ENCODE data around the gene MTMR12.
"Not testable (repeated sequence)": the region's sequence is repeated elsewhere in the genome, so short reads cannot be mapped to it uniquely, and the experiment has no call there.

MTMR12 gene

DNA sequence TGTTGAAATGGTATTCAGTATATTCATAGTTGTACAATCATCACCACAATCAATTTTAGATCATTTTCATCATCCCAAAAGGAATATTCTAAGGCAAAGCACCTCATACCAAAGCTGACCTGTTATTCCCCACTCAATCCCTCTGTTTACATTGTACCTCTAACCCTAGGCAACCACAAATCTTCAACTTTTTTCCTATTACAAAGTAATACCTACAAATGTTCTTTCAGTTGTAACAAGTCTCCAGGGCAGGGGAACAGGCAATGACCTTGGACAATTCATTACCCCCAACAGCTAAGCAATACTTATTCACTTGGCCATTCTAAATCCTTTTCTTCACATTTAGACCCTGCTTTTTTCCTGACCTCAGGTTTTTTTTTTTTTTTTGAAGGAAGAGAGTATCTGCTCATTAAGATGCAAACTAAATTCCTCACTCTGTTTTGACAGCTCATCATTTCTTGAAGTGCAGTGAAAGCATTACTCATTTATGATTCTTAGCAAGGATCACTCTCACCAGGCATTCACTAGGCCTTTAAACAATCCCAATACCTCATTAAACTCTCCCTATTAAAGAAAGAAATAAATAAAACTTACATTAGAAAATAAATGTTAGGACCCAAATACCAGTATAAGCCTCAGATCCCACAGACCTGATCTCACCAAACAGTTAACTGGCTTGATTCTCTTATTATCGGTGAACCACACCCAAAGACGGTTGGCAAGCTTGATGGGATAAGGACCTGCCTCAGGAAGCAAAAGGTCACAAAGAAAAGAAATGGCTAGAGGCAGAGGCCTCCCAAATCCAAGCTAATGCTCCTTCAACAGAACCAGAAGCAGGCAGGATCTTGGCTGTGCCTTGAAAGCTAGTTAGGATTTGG, 15.3 kb downstream of the MTMR12 start (continued):
- TF ChIP-seq, protein P1, sequence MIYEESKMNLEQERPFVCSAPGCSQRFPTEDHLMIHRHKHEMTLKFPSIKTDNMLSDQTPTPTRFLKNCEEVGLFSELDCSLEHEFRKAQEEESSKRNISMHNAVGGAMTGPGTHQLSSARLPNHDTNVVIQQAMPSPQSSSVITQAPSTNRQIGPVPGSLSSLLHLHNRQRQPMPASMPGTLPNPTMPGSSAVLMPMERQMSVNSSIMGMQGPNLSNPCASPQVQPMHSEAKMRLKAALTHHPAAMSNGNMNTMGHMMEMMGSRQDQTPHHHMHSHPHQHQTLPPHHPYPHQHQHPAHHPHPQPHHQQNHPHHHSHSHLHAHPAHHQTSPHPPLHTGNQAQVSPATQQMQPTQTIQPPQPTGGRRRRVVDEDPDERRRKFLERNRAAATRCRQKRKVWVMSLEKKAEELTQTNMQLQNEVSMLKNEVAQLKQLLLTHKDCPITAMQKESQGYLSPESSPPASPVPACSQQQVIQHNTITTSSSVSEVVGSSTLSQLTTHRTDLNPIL (CRISPR knock-in tag; IDR thresholded peaks at IDR 0.05; ENCODE audit: low read depth) = no peak
- TF ChIP-seq ZNF565 (CRISPR knock-in tag; conservative IDR thresholded peaks at IDR 0.05; ENCODE audit: low read depth) = no peak
- no peak for TF ChIP-seq CSDC2 (CRISPR knock-in tag; IDR thresholded peaks at IDR 0.05)
- TF ChIP-seq, protein P2, sequence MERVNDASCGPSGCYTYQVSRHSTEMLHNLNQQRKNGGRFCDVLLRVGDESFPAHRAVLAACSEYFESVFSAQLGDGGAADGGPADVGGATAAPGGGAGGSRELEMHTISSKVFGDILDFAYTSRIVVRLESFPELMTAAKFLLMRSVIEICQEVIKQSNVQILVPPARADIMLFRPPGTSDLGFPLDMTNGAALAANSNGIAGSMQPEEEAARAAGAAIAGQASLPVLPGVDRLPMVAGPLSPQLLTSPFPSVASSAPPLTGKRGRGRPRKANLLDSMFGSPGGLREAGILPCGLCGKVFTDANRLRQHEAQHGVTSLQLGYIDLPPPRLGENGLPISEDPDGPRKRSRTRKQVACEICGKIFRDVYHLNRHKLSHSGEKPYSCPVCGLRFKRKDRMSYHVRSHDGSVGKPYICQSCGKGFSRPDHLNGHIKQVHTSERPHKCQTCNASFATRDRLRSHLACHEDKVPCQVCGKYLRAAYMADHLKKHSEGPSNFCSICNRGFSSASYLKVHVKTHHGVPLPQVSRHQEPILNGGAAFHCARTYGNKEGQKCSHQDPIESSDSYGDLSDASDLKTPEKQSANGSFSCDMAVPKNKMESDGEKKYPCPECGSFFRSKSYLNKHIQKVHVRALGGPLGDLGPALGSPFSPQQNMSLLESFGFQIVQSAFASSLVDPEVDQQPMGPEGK (CRISPR knock-in tag; IDR thresholded peaks at IDR 0.05; ENCODE audit: borderline replicate concordance) = no peak

DNA sequence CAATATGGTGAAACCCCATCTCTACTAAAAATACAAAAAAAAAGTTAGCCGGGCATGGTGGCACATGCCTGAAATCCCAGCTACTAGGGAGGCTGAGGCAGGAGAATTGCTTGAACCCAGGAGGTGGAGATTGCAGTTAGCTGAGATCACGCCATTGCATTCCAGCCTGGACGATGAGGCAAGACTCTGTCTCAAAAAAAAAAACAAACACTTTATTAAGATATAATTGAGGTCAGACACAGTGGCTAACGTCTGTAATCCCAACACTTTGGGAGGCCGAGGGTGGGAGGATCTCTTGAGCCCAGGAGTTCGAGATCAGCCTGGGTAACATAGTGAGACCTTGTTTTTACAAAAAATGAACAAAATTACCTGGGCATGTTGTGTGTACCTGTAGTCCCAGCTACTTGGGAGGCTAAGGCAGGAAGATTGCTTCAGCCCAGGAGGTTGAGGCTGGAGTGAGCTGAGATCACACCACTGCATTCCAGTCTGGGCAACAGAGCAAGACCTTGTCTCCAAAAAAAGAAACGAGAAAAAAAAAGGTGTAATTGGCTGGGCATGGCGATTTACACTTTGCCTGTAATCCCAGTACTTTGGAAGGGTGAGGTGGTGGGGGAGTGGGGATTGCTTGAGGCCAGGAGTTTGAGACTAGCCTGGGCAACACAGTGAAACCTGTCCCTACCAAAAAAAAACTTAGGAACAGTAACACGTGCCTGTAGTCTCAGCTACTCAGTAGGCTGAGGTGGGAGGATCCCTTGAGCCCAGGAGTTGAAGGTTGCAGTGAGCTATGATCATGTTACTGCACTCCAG, 16.6 kb downstream of the MTMR12 start:
- not testable (repeated sequence) for ATAC-seq

DNA sequence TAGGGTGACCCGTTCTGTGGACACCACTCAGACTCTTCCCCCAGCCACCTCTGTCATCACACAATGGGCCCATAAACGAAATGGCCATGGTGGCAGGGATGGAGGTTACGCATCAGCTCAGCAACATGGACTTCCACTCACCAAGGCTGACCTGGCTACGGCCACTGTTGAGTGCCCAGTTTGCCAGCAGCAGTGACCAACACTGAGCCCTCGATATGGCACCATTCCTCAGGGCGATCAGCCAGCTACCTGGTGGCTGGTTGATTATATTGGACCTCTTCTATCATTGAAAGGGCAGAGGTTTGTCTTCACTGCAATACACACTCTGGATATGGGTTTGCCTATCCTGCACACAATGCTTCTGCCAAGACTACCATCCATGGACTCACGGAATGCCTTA, 21.1 kb downstream of the MTMR12 start:
- TF ChIP-seq, protein P1 (CRISPR knock-in tag; IDR thresholded peaks at IDR 0.05; ENCODE audit: low read depth) = no peak
- no peak for TF ChIP-seq ZC3H10 (CRISPR knock-in tag; IDR thresholded peaks at IDR 0.05)
- TF ChIP-seq ZNF565 (CRISPR knock-in tag; conservative IDR thresholded peaks at IDR 0.05; ENCODE audit: low read depth) = no peak
- TF ChIP-seq RARB (CRISPR knock-in tag; IDR thresholded peaks at IDR 0.05) = no peak
- ATAC-seq = no peak

DNA sequence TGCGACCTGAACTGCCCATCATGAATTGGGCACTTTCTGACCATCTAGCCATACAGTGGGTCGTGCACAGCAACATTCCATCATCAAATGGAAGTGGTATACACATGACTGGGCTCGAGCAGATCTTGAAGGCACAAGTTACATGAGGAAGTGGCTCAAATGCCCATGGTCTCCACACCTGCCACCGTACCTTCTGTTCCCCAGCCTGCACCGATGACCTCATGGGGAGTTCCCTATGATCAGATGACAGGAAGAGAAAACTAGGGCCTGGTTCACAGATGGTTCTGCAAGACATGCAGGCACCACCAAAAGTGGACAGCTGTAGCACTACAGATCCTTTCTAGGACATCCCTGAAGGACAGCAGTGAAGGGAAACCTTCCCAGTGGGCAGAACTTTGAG, 21.8 kb downstream of the MTMR12 start:
- no peak for ATAC-seq
- TF ChIP-seq, protein P3, sequence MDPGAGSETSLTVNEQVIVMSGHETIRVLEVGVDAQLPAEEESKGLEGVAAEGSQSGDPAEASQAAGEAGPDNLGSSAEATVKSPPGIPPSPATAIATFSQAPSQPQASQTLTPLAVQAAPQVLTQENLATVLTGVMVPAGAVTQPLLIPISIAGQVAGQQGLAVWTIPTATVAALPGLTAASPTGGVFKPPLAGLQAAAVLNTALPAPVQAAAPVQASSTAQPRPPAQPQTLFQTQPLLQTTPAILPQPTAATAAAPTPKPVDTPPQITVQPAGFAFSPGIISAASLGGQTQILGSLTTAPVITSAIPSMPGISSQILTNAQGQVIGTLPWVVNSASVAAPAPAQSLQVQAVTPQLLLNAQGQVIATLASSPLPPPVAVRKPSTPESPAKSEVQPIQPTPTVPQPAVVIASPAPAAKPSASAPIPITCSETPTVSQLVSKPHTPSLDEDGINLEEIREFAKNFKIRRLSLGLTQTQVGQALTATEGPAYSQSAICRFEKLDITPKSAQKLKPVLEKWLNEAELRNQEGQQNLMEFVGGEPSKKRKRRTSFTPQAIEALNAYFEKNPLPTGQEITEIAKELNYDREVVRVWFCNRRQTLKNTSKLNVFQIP (CRISPR knock-in tag; IDR thresholded peaks at IDR 0.05; ENCODE audit: borderline replicate concordance, low read depth) = no peak
- TF ChIP-seq OSR1 (CRISPR knock-in tag; IDR thresholded peaks at IDR 0.05) = no peak
- TF ChIP-seq ISL1 (CRISPR knock-in tag; IDR thresholded peaks at IDR 0.05) = no peak
- no peak for TF ChIP-seq ESRRG (CRISPR knock-in tag; IDR thresholded peaks at IDR 0.05)
- TF ChIP-seq BACH2 (CRISPR knock-in tag; IDR thresholded peaks at IDR 0.05; ENCODE audit: borderline replicate concordance) = no peak
- no peak for TF ChIP-seq TCF4 (CRISPR knock-in tag; IDR thresholded peaks at IDR 0.05; ENCODE audit: borderline replicate concordance)
- no peak for TF ChIP-seq ARNTL (CRISPR knock-in tag; IDR thresholded peaks at IDR 0.05; ENCODE audit: borderline replicate concordance, low read depth)
- TF ChIP-seq, protein P2 (CRISPR knock-in tag; IDR thresholded peaks at IDR 0.05; ENCODE audit: borderline replicate concordance) = no peak

DNA sequence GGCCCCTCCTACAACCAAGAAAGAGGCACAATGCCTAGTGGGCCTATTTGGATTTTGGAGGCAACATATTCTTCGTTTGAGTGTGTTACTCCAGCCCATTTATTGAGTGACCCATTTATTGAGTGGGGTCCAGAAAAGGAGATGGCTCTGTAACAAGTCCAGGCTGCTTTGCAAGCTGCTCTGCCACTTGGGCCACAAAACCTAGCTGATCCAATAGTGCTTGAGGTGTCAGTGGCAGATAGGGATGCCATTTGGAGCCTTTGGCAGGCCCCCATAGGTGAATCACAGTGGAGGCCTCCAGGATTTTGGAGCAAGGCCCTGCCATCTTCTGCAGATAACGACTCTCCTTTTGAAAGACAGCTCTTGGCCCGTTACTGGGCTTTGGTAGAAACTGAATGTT, 22.2 kb downstream of the MTMR12 start:
- ATAC-seq = not testable (repeated sequence)

DNA sequence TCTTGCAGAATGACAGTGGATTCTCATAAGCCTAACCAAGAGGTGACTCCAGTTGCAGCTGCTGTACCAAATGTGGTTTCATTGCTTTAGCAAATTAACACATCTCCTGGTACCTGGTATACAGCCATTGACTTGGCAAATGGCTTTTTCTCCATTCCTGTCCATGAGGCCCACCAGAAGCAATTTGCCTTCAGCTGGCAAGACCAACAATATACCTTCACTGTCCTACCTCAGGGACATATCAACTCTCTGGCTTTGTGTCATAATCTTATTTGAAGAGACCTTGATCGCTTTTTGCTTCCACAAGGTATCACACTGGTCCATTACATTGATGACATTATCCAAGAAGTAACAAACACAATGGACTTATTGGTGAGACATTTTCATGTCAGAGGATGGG, 22.8 kb downstream of the MTMR12 start:
- not testable (repeated sequence) for ATAC-seq

DNA sequence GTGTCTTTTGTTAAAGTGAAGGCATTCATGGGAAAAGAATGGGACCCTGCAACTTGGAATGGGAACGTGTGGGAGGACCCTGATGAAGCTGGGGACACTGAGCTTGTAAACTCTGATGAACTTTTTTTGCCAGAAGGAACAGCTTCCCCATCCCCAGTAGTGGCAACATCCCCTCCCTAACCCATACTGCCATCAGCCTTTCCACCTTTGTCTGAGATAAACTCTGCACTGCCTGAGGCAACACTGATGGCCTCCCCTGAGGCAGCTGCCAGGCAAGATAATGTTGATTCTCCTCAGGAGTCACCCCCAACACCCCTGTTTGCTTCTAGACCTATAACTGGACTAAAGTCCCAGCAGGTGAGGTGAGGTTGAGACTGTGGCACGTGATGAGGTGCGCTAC, 24.6 kb downstream of the MTMR12 start:
- not testable (repeated sequence) for ATAC-seq

DNA sequence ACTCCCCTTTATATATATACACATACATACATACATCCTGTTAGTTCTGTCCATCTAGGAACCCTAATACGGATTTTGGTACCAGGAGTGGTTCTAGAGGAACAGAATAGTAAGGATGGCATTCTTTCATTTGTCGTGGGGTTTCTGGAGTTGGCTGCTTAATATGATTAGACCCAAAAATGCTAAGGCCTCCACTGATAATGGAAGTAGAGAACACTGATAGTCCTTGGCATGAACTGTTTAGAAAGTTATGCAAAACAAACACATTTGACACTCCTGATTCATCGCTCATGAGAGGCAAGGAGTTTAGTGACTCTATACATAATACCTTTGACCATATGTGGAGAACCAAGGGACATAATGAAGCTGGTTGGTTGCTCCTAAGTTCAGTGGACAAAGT, 25.2 kb downstream of the MTMR12 start:
- ATAC-seq = not testable (repeated sequence)

Data from SK-N-SH treated with all-trans-retinoic acid at 6 μM for 48 hours (cell line).